Natural killer cell (primary cell): Measurements from ENCODE around the gene OXNAD1. TPM values are rescaled to one million over a fixed set of nuclear protein-coding genes. Genes with fewer than 3 reads are reported as not detected.

Source experiments
- ATAC-seq, 3 donors: fragments of 150-1000 bp in 2 of 3; fragments of 200-7000 bp in 1 of 3; cut with Tn5 transposase; 1 replicate in 1 of 3; 2 replicates in 2 of 3; pipeline ENCODE4 v1.10.0; 2021; ENCODE audit warnings: mild to moderate bottlenecking in 2 of 3, moderate library complexity in 2 of 3
- DNase-seq, 2 donors: peaks; one replicate each; pipeline versions ENCODE4 v3.0.0 to v3.0.0-alpha.2; 2013 to 2021; ENCODE audit warnings: mixed read lengths in 1 of 2
- H3K27ac ChIP-seq: one replicate; pipeline ENCODE4 v1.5.1; 2013; ENCODE audit warnings: mild to moderate bottlenecking, low read length
- H3K27me3 ChIP-seq: one replicate; pipeline ENCODE4 v1.6.1; 2013; ENCODE audit warnings: low read length; ENCODE audit not compliant: control insufficient read depth, insufficient read depth
- H3K36me3 ChIP-seq: one replicate; pipeline ENCODE4 v1.6.1; 2013; ENCODE audit warnings: low read length; ENCODE audit not compliant: control insufficient read depth, insufficient read depth
- H3K4me1 ChIP-seq: one replicate; pipeline ENCODE4 v1.6.1; 2013; ENCODE audit warnings: low read length; ENCODE audit not compliant: control insufficient read depth, insufficient read depth
- H3K4me3 ChIP-seq: one replicate; pipeline ENCODE4 v1.5.1; 2013; ENCODE audit warnings: low read length
- H3K9me3 ChIP-seq: one replicate; pipeline ENCODE4 v1.6.1; 2013; ENCODE audit warnings: low read length; ENCODE audit not compliant: control insufficient read depth, insufficient read depth
- H3K27ac Mint-ChIP-seq, 2 donors: one replicate each; pipeline ENCODE4 v1.8.0; 2022; ENCODE audit warnings: mild to moderate bottlenecking in 2 of 2, mixed read lengths in 2 of 2, moderate library complexity in 1 of 2
- H3K27me3 Mint-ChIP-seq, 2 donors: one replicate each; pipeline ENCODE4 v1.8.0; 2022; ENCODE audit warnings: low read depth in 2 of 2, mixed read lengths in 2 of 2
- H3K36me3 Mint-ChIP-seq: one replicate; pipeline ENCODE4 v1.8.0; 2022; ENCODE audit warnings: mixed read lengths
- H3K4me1 Mint-ChIP-seq, 2 donors: one replicate each; pipeline ENCODE4 v1.8.0; 2022; ENCODE audit warnings: mixed read lengths in 2 of 2
- H3K4me3 Mint-ChIP-seq: one replicate; pipeline ENCODE4 v1.8.0; 2022; ENCODE audit warnings: mild to moderate bottlenecking, moderate library complexity, mixed read lengths
- H3K9me3 Mint-ChIP-seq, 2 donors: one replicate each; pipeline ENCODE4 v1.8.0; 2022; ENCODE audit warnings: mixed read lengths in 2 of 2
- WGBS: methylation state at CpG from one replicate; pipeline ENCODE4 v1.1.7; 2013; ENCODE audit warnings: missing lambda C conversion rate; ENCODE audit not compliant: insufficient coverage; 5-methylcytosine and 5-hydroxymethylcytosine counted together
- intact Hi-C: fragments of 100-400 bp; cut with micrococcal nuclease; formaldehyde crosslinking; loops from one replicate; pipeline ENCODE4 v1.14.2; 2022
- total RNA-seq, 4 donors: library from RNA; stranded (reverse); fragments of 120-200 nt in 1 of 4; gene quantifications; one replicate each; pipeline versions ENCODE4 v1.2.3 to v1.2.4, GENCODE V29; 2013 to 2022
- TF ChIP-seq, protein P1 (sequence below): fragments of 200-600 bp; IDR thresholded peaks from one replicate; pipeline ENCODE4 v1.8.0; 2022; ENCODE audit warnings: antibody characterized with exemption

The OXNAD1 gene
- total RNA-seq, 3 donors from 2014 or later (not counting 1 experiment from before 2014, with no cell fraction given), result 16.7 to 26.1 (median 22.3) TPM

- no peaks in the 10 kb centered on the region for H3K27me3 ChIP-seq
- H3K4me3 ChIP-seq, result no peak overlapping the region
- H3K9me3 ChIP-seq, result no peaks in the 10 kb centered on the region
- ATAC-seq (no peak), DNase-seq (no peak)
- intact Hi-C loops, result no loop called here
- peaks cover 5% of the 10 kb centered on the region for H3K36me3 ChIP-seq
- Mint-ChIP-seq H3K27ac (no peak overlapping the region), H3K4me3 (no peak overlapping the region), H3K4me1 (no peaks in the 10 kb centered on the region), H3K9me3 (no peaks in the 10 kb centered on the region), H3K27me3 (no peaks in the 10 kb centered on the region), H3K36me3 (no peaks in the 10 kb centered on the region)
- 99% methylated on average over 3 of the region's 3 CpGs for WGBS
- no peak overlapping the region for H3K27ac ChIP-seq
- TF ChIP-seq, protein P1, sequence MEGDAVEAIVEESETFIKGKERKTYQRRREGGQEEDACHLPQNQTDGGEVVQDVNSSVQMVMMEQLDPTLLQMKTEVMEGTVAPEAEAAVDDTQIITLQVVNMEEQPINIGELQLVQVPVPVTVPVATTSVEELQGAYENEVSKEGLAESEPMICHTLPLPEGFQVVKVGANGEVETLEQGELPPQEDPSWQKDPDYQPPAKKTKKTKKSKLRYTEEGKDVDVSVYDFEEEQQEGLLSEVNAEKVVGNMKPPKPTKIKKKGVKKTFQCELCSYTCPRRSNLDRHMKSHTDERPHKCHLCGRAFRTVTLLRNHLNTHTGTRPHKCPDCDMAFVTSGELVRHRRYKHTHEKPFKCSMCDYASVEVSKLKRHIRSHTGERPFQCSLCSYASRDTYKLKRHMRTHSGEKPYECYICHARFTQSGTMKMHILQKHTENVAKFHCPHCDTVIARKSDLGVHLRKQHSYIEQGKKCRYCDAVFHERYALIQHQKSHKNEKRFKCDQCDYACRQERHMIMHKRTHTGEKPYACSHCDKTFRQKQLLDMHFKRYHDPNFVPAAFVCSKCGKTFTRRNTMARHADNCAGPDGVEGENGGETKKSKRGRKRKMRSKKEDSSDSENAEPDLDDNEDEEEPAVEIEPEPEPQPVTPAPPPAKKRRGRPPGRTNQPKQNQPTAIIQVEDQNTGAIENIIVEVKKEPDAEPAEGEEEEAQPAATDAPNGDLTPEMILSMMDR, result no peak
- H3K4me1 ChIP-seq, result no peaks in the 10 kb centered on the region
Measured at GRCh38 chr3:16279010-16279801, 14.2 kb downstream of the OXNAD1 start.

DNA sequence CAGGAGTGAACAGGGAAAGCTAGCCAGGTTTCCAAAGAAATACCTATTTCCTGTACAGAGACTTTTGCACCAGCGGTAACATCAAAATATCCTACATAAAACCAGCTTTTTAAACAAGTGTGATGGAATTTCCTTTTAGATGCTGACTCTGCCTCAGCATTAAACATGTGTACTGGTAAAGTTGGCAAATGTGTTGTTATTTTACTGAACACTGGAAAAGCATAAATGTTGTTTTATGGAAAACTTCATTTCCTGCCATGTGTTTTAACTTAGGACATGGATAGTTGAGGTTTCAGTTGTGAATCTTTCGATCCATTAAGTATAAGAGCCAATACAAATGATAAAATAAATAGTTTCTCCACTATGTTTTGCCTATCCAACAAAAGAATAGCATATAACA, 15.7 kb downstream of the OXNAD1 start:
- peaks cover 3% of the 10 kb centered on the region for H3K4me1 ChIP-seq
- no peaks in the 10 kb centered on the region for H3K27me3 ChIP-seq
- H3K36me3 ChIP-seq, result peaks cover 5% of the 10 kb centered on the region
- H3K27ac ChIP-seq, result no peak overlapping the region
- Mint-ChIP-seq H3K4me1 (peaks cover 10% of the 10 kb centered on the region in 2 donors), H3K27ac (no peak overlapping the region), H3K4me3 (no peak overlapping the region), H3K27me3 (no peaks in the 10 kb centered on the region), H3K9me3 (no peaks in the 10 kb centered on the region), H3K36me3 (no peaks in the 10 kb centered on the region)
- TF ChIP-seq, protein P1, result no peak
- DNase-seq (no peak), ATAC-seq (no peak)
- no peak overlapping the region for H3K4me3 ChIP-seq
- WGBS, result 80% methylated on average over 1 of the region's 2 CpGs
- intact Hi-C loops, result loop anchor here (10.0 kb wide), 1 partner anchor 564 kb away; no protein-coding TSS in a partner anchor
- no peaks in the 10 kb centered on the region for H3K9me3 ChIP-seq

GRCh38 chr3:16284633-16285032, 19.6 kb downstream of the OXNAD1 start:
- Histone ChIP-seq H3K4me1 (peaks cover 38% of the 10 kb centered on the region), H3K4me3 (no peak overlapping the region), H3K27ac (no peak overlapping the region), H3K36me3 (peaks cover 2% of the 10 kb centered on the region), H3K27me3 (no peaks in the 10 kb centered on the region), H3K9me3 (no peaks in the 10 kb centered on the region)
- Mint-ChIP-seq H3K4me1 (peaks cover 49% of the 10 kb centered on the region in 2 donors), H3K27ac (peak overlapping the region; percentile 87 to 90), H3K9me3 (no peaks in the 10 kb centered on the region), H3K4me3 (peak overlapping the region; percentile 4), H3K27me3 (no peaks in the 10 kb centered on the region), H3K36me3 (no peaks in the 10 kb centered on the region)
- ATAC-seq (no peak), DNase-seq (no peak)
- 100% methylated on average over 1 of the region's 1 CpG for WGBS
- TF ChIP-seq, protein P1, result no peak
- intact Hi-C loops, result loop anchor here (10.0 kb wide), 1 partner anchor 560 kb away; no protein-coding TSS in a partner anchor
